Suprapubic skin (tissue), 4 donors: ENCODE data around the gene GPN2. TPM values are rescaled to one million over a fixed set of nuclear protein-coding genes. Genes with fewer than 3 reads are reported as not detected.
"Not testable (repeated sequence)": the region's sequence is repeated elsewhere in the genome, so short reads cannot be mapped to it uniquely, and the experiment has no call there.

ENCODE experiments used
- DNase-seq, 2 donors: peaks; one replicate each; pipeline ENCODE4 v3.0.0-alpha.2; 2019; ENCODE audit warnings: low spot score in 2 of 2
- H3K27ac ChIP-seq: fragments of 200-600 bp; sonication (generic); one replicate; pipeline ENCODE4 v1.5.1; 2019
- H3K27me3 ChIP-seq: fragments of 200-600 bp; sonication (generic); one replicate; pipeline ENCODE4 v1.5.1; 2019
- H3K36me3 ChIP-seq: fragments of 200-600 bp; sonication (generic); one replicate; pipeline ENCODE4 v1.5.1; 2019
- H3K4me1 ChIP-seq: fragments of 200-600 bp; sonication (generic); one replicate; pipeline ENCODE4 v1.5.1; 2019
- H3K4me3 ChIP-seq: fragments of 200-600 bp; sonication (generic); one replicate; pipeline ENCODE4 v1.5.1; 2019; ENCODE audit warnings: mild to moderate bottlenecking
- H3K9me3 ChIP-seq: fragments of 200-600 bp; sonication (generic); one replicate; pipeline ENCODE4 v1.5.1; 2019
- CTCF ChIP-seq, 2 donors: fragments of 200-600 bp in 1 of 2; fragments of 450-650 bp in 1 of 2; sonication (generic) in 1 of 2; IDR thresholded peaks; one replicate each; pipeline ENCODE4 v1.5.1; 2016 to 2019; ENCODE audit warnings: antibody characterized with exemption in 2 of 2, mild to moderate bottlenecking in 1 of 2, moderate library complexity in 1 of 2
- EP300 ChIP-seq: sonication (generic); formaldehyde crosslinking; IDR thresholded peaks from one replicate; pipeline ENCODE4 v1.6.1; 2017; ENCODE audit warnings: antibody characterized with exemption
- POLR2A ChIP-seq, 2 donors: fragments of 450-650 bp; IDR thresholded peaks; one replicate each; pipeline ENCODE4 v1.6.1; 2017; ENCODE audit warnings: antibody characterized with exemption in 2 of 2, mild to moderate bottlenecking in 2 of 2, moderate library complexity in 2 of 2
- POLR2AphosphoS5 ChIP-seq, 3 donors: sonication (generic); formaldehyde crosslinking; IDR thresholded peaks; one replicate each; pipeline ENCODE4 v1.6.1; 2017; ENCODE audit warnings: antibody characterized with exemption in 3 of 3
- WGBS: methylation state at CpG from one replicate; pipeline ENCODE4 v1.1.5; 2018; 5-methylcytosine and 5-hydroxymethylcytosine counted together
- total RNA-seq, 4 donors: library from RNA; depleted of rRNA; stranded (reverse); fragments of >200 nt; gene quantifications; one replicate each; pipeline ENCODE4 v1.1.0, GENCODE V29; 2016

GPN2 gene
- total RNA-seq, 4 donors from 2014 or later: 13.2 to 25.3 (median 18.8) TPM

- Histone ChIP-seq H3K36me3 (peaks cover 65% of the 10 kb centered on the region), H3K27ac (no peak overlapping the region), H3K9me3 (no peaks in the 10 kb centered on the region), H3K4me1 (peaks cover 21% of the 10 kb centered on the region), H3K4me3 (no peak overlapping the region), H3K27me3 (no peaks in the 10 kb centered on the region)
- WGBS: 84% methylated on average over 1 of the region's 1 CpG
- peak in 1 of 2 donors; percentile 26 for TF ChIP-seq CTCF (IDR thresholded peaks at IDR 0.05)
- TF ChIP-seq EP300: no peak
- no peak for TF ChIP-seq POLR2AphosphoS5 (IDR thresholded peaks at IDR 0.05)
- no peak for TF ChIP-seq POLR2A (IDR thresholded peaks at IDR 0.05)
- DNase-seq: no peak
These were observed 3.0 kb downstream of the GPN2 start for GRCh38 chr1:26887125-26887524.

DNA sequence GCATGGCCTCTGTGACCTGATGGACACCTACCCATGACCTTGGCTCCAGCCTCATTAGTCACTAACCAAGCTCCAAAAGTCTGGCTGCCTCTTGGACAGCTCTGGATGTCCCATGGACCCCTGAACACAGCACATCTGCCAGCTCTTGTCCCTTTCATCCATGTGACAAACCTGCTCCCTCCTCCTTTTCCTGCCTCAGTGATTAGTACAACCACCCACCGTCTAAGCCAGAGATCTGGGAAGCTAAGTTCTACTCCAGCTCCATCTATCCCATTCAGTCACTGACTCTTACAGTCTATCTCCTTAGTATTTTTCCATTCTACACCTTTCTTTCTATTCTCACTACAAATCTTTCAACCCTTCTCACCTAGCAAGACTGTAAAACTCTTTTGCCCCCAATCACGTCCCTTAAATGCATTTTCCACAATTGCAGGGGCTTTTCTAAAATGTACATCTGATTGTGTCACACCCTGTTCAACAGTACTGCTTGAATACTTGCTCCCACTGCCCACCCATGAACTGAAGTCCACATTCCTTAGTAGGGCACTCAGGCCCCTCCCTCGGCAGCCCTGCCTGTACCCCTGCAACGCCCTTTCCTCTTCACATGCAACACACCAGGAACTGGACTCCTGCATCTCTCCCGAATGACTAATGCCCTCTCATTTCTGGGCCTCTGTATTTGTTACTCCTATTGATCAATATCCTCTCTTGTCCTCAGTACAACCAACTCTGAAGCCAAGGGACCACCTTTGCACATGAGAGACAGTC is 7.2 kb downstream of the GPN2 start:
- Histone ChIP-seq H3K4me3 (no peak overlapping the region), H3K9me3 (no peaks in the 10 kb centered on the region), H3K27ac (no peak overlapping the region), H3K27me3 (no peaks in the 10 kb centered on the region), H3K4me1 (peaks cover 3% of the 10 kb centered on the region), H3K36me3 (peaks cover 95% of the 10 kb centered on the region)
- WGBS: 88% methylated on average over 5 of the region's 5 CpGs
- no peak for DNase-seq
- TF ChIP-seq CTCF (IDR thresholded peaks at IDR 0.05) (no peak), POLR2A (IDR thresholded peaks at IDR 0.05) (no peak), EP300 (no peak), POLR2AphosphoS5 (IDR thresholded peaks at IDR 0.05) (no peak)

- not testable (repeated sequence) for H3K4me1 ChIP-seq, H3K27ac ChIP-seq, H3K4me3 ChIP-seq, H3K27me3 ChIP-seq, DNase-seq, H3K9me3 ChIP-seq
- H3K36me3 ChIP-seq: peaks cover 86% of the 10 kb centered on the region
- 89% methylated on average over 6 of the region's 6 CpGs for WGBS
These were observed 8.5 kb downstream of the GPN2 start for GRCh38 chr1:26881611-26882010.

GRCh38 chr1:26879793-26880192 is 10.3 kb downstream of the GPN2 start:
- H3K4me1 ChIP-seq: peaks cover 7% of the 10 kb centered on the region
- TF ChIP-seq EP300 (no peak), POLR2AphosphoS5 (IDR thresholded peaks at IDR 0.05) (no peak), CTCF (IDR thresholded peaks at IDR 0.05) (no peak), POLR2A (IDR thresholded peaks at IDR 0.05) (no peak)
- DNase-seq: no peak
- WGBS: 90% methylated on average over 4 of the region's 4 CpGs
- no peak overlapping the region for H3K4me3 ChIP-seq
- no peaks in the 10 kb centered on the region for H3K9me3 ChIP-seq
- no peak overlapping the region for H3K27ac ChIP-seq
- H3K36me3 ChIP-seq: peaks cover 67% of the 10 kb centered on the region
- H3K27me3 ChIP-seq: no peaks in the 10 kb centered on the region

GRCh38 chr1:26877326-26877725 is 12.8 kb downstream of the GPN2 start:
- Histone ChIP-seq H3K4me3 (no peak overlapping the region), H3K36me3 (peaks cover 43% of the 10 kb centered on the region), H3K9me3 (no peaks in the 10 kb centered on the region), H3K4me1 (peaks cover 7% of the 10 kb centered on the region), H3K27me3 (no peaks in the 10 kb centered on the region), H3K27ac (no peak overlapping the region)
- WGBS: 57% methylated on average over 2 of the region's 2 CpGs
- TF ChIP-seq CTCF (IDR thresholded peaks at IDR 0.05) (no peak), POLR2A (IDR thresholded peaks at IDR 0.05) (no peak), POLR2AphosphoS5 (IDR thresholded peaks at IDR 0.05) (no peak), EP300 (no peak)
- DNase-seq: no peak
